DND-41 (cell line): Measurements from ENCODE around the gene CD164.

ENCODE experiments used
- ATAC-seq: fragments of 200-7000 bp; cut with Tn5 transposase; 3 replicates; pipeline ENCODE4 v1.9.1; 2021; ENCODE audit warnings: low read depth; ENCODE audit not compliant: insufficient read depth
- DNase-seq: peaks from one replicate; pipeline ENCODE4 v3.0.0-alpha.2; 2020
- H2AFZ ChIP-seq: 2 replicates; pipeline ENCODE4 v1.6.0; 2012; ENCODE audit warnings: low read depth, low read length
- H3K27ac ChIP-seq: 2 replicates; pipeline ENCODE4 v1.5.1; 2012; ENCODE audit warnings: low read length, inconsistent platforms
- H3K27me3 ChIP-seq: fragments of 200-600 bp; sonication (generic); 2 replicates; pipeline ENCODE4 v1.6.0; 2012; ENCODE audit warnings: low read length, mild to moderate bottlenecking, inconsistent platforms; ENCODE audit not compliant: insufficient read depth, poor library complexity
- H3K36me3 ChIP-seq: 2 replicates; pipeline ENCODE4 v1.5.1; 2012; ENCODE audit warnings: low read length, inconsistent platforms; ENCODE audit not compliant: insufficient read depth
- H3K4me1 ChIP-seq: 2 replicates; pipeline ENCODE4 v1.5.1; 2012; ENCODE audit warnings: mild to moderate bottlenecking, low read length; ENCODE audit not compliant: insufficient read depth
- H3K4me2 ChIP-seq: 2 replicates; pipeline ENCODE4 v1.6.0; 2012; ENCODE audit warnings: mild to moderate bottlenecking, moderate library complexity, low read length, inconsistent platforms; ENCODE audit not compliant: insufficient read depth
- H3K4me3 ChIP-seq, 2 experiments: fragments of 200-600 bp in 1 of 2; shearing (Covaris generic) in 1 of 2; 2 replicates each; pipeline ENCODE4 v1.5.1; 2012 to 2016; ENCODE audit warnings: inconsistent platforms in 2 of 2, low read length in 2 of 2, mild to moderate bottlenecking in 2 of 2, low read depth in 1 of 2, moderate library complexity in 1 of 2
- H3K79me2 ChIP-seq: 2 replicates; pipeline ENCODE4 v1.6.0; 2012; ENCODE audit warnings: low read length, inconsistent platforms; ENCODE audit not compliant: insufficient read depth
- H3K9ac ChIP-seq: 2 replicates; pipeline ENCODE4 v1.6.0; 2012; ENCODE audit warnings: low read depth, mild to moderate bottlenecking, inconsistent platforms, low read length, moderate library complexity
- H3K9me3 ChIP-seq: 2 replicates; pipeline ENCODE4 v1.5.1; 2012; ENCODE audit warnings: low read length, moderate library complexity, mild to moderate bottlenecking, inconsistent platforms; ENCODE audit not compliant: insufficient read depth, severe bottlenecking
- H4K20me1 ChIP-seq: 2 replicates; pipeline ENCODE4 v1.6.0; 2012; ENCODE audit warnings: low read length; ENCODE audit not compliant: insufficient read depth
- EZH2 ChIP-seq: IDR thresholded peaks from 3 replicates; pipeline ENCODE4 v1.6.1; 2012; ENCODE audit warnings: borderline replicate concordance, low read depth, mild to moderate bottlenecking, moderate library complexity, low read length, inconsistent platforms; ENCODE audit not compliant: severe bottlenecking
- TF ChIP-seq, protein P1 (sequence below): IDR thresholded peaks from 2 replicates; pipeline ENCODE4 v1.5.1; 2012; ENCODE audit warnings: borderline replicate concordance, low read length, moderate library complexity, mild to moderate bottlenecking; ENCODE audit not compliant: poor library complexity, severe bottlenecking; ENCODE audit errors: extremely low read depth

Gene CD164

DNA sequence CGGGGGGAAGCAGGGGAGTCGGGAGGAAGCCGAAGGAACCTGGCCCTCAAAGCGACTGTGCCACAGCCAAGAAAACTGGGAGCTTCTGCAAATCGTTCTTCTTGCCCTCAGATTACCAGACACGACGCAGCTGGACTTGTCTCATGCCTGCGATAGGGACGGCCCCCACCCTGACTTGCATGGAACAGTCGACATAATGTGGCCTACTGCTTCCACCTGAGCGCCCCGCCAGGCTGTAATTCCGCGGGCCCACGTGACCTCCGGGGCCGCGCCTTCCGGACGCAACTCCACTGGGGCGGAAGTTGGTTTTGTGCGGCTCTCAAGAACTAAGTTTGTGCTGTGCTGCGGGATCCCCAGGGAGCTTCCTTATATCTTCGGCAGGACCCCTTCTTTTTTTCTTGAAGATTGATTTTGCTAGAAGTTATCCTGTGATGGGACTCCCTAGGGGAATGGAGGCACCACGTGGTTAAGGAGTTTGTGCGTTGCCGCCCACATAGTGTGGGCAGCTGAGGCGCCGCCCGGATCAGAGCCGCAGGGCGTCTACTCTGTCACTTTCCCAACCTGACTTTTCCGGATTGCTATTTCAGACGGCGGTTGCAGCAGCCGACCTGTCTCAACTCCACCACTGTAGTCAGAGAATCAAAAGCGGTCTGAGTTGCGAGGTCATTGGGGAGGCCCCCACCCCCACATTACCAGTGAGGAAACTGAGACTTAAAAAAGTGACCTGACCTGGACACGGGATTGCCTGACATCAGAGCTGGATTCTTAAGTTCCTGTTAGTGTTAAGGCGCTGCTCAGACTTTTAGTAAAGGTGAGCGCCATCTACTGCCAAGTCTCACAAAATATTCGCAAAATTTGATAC is 540 bp upstream of the CD164 start:
- peak; percentile 77 for ATAC-seq
- peak overlapping the region; percentile 89 for H3K9ac ChIP-seq
- H3K4me3 ChIP-seq, result peak overlapping the region; percentile 58 to 81
- peak; percentile 94 for DNase-seq
- H3K9me3 ChIP-seq, result no peaks in the 10 kb centered on the region
- TF ChIP-seq EZH2, result no peak
- TF ChIP-seq, protein P1, sequence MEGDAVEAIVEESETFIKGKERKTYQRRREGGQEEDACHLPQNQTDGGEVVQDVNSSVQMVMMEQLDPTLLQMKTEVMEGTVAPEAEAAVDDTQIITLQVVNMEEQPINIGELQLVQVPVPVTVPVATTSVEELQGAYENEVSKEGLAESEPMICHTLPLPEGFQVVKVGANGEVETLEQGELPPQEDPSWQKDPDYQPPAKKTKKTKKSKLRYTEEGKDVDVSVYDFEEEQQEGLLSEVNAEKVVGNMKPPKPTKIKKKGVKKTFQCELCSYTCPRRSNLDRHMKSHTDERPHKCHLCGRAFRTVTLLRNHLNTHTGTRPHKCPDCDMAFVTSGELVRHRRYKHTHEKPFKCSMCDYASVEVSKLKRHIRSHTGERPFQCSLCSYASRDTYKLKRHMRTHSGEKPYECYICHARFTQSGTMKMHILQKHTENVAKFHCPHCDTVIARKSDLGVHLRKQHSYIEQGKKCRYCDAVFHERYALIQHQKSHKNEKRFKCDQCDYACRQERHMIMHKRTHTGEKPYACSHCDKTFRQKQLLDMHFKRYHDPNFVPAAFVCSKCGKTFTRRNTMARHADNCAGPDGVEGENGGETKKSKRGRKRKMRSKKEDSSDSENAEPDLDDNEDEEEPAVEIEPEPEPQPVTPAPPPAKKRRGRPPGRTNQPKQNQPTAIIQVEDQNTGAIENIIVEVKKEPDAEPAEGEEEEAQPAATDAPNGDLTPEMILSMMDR, result peak; percentile 75
- H3K27me3 ChIP-seq, result no peaks in the 10 kb centered on the region
- H3K27ac ChIP-seq, result peak overlapping the region; percentile 100
- peaks cover 31% of the 10 kb centered on the region for H3K4me1 ChIP-seq
- peak overlapping the region; percentile 85 for H3K4me2 ChIP-seq
- H4K20me1 ChIP-seq, result peaks cover 36% of the 10 kb centered on the region
- peaks cover 44% of the 10 kb centered on the region for H3K79me2 ChIP-seq
- peaks cover 24% of the 10 kb centered on the region for H3K36me3 ChIP-seq
- H2AFZ ChIP-seq, result peak overlapping the region; percentile 79

DNA sequence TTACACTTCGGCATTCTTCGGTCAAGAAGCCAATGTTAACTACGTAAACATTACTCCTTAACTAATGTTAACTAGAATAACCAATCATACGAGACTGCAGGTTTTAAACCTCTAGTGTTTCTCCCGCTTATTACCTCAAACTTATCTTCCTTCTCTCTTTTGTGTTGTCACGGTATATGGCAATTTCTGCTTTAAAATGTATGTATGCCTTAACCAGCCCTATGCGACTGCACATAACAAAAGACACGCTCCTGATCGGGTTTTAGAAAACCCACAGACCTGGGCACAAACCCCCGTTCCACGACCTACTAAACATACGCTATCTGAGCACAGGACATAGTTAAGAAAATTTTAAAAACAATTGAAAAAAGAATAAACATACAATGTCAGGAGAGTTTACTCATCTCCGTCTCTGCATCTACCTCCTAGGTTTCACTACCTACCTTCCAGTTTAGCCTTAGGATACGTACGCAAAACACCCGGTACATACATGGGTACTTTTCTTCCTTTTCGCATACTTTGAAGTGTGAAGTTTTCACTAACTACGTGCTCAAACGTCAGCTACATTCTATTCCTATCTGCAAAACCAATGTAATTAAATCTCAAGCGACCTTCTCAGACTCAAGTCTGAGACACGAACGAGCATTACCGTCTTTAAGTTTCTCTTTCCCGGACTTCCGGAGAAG is 1.1 kb downstream of the CD164 start:
- Histone ChIP-seq H3K27me3 (no peaks in the 10 kb centered on the region), H3K9me3 (no peaks in the 10 kb centered on the region), H3K9ac (peak overlapping the region; percentile 89), H3K79me2 (peaks cover 60% of the 10 kb centered on the region), H3K4me3 (peak overlapping the region; percentile 58 to 81), H3K27ac (peak overlapping the region; percentile 100), H2AFZ (peak overlapping the region; percentile 79), H3K4me2 (peak overlapping the region; percentile 85), H3K36me3 (peaks cover 40% of the 10 kb centered on the region), H4K20me1 (peaks cover 49% of the 10 kb centered on the region), H3K4me1 (peaks cover 35% of the 10 kb centered on the region)
- TF ChIP-seq, protein P1, result no peak
- no peak for TF ChIP-seq EZH2
- no peak for DNase-seq
- ATAC-seq, result peak; percentile 3

DNA sequence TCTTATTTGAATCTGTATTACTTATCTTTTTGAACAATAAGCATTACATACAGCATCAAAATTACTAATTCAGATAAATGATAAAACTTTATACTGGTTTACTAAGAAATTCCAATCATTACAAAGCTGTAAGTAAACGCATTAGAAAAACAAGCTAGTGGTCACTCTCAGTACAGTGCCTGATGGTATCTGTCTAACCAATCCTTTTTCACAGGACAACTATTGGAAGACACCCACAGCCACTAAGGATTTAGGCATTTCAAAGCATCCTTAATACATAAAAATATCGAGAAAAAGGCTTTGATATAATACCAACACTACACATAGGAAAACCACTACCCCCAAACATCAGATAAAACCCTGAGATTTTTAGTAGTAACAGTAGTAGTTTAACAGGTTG is 2.6 kb downstream of the CD164 start:
- H3K4me2 ChIP-seq, result peak overlapping the region; percentile 85
- H3K4me3 ChIP-seq, result peak overlapping the region; percentile 58 to 81; a peak in 3 of 4 replicates
- H3K9me3 ChIP-seq, result no peaks in the 10 kb centered on the region
- ATAC-seq, result no peak
- TF ChIP-seq, protein P1, result no peak
- TF ChIP-seq EZH2, result no peak
- H3K79me2 ChIP-seq, result peaks cover 69% of the 10 kb centered on the region
- peaks cover 55% of the 10 kb centered on the region for H3K36me3 ChIP-seq
- H3K27ac ChIP-seq, result peak overlapping the region; percentile 41; the same call in 1 of the 2 replicates
- H3K9ac ChIP-seq, result peak overlapping the region; percentile 89
- H2AFZ ChIP-seq, result no peak overlapping the region
- peaks cover 52% of the 10 kb centered on the region for H4K20me1 ChIP-seq
- no peak for DNase-seq
- H3K4me1 ChIP-seq, result peaks cover 36% of the 10 kb centered on the region
- no peaks in the 10 kb centered on the region for H3K27me3 ChIP-seq
